K562 (cell line): ENCODE data around the gene ITPK1.

Experiments used
- HNRNPLL ChIP-seq: fragments of 200-400 bp; formaldehyde crosslinking; IDR thresholded peaks from 2 replicates; pipeline ENCODE4 v1.6.1; 2017; ENCODE audit warnings: low read length, low read depth, mild to moderate bottlenecking; ENCODE audit not compliant: poor library complexity, severe bottlenecking
- MAFG ChIP-seq: fragments of 450-650 bp; conservative IDR thresholded peaks from 2 replicates; pipeline ENCODE4 v1.6.1; 2016; ENCODE audit warnings: missing genetic modification characterization, missing compliant biosample characterization
- NBN ChIP-seq: fragments of 450-650 bp; IDR thresholded peaks from 2 replicates; pipeline ENCODE4 v1.6.1; 2016; ENCODE audit warnings: low read depth, mild to moderate bottlenecking
- NONO ChIP-seq, 2 experiments: fragments of 200-400 bp in 1 of 2; fragments of 450-650 bp in 1 of 2; formaldehyde crosslinking in 1 of 2; IDR thresholded peaks; 2 replicates each; pipeline ENCODE4 v1.6.1; 2017; ENCODE audit warnings: low read depth in 2 of 2, mild to moderate bottlenecking in 2 of 2, moderate library complexity in 2 of 2, low read length in 1 of 2
- SIN3A ChIP-seq, 2 experiments: fragments of 150-350 bp in 1 of 2; IDR thresholded peaks; 2 replicates each; pipeline ENCODE4 v1.6.1; 2011 to 2016; ENCODE audit warnings: borderline replicate concordance in 2 of 2, low read depth in 2 of 2, low read length in 2 of 2, mild to moderate bottlenecking in 2 of 2, moderate library complexity in 2 of 2; ENCODE audit not compliant: control insufficient read depth in 1 of 2
- SNRNP70 ChIP-seq: fragments of 200-400 bp; formaldehyde crosslinking; optimal IDR thresholded peaks from 2 replicates; pipeline ENCODE3; 2017; ENCODE audit warnings: low read depth, low read length
- TARDBP ChIP-seq: fragments of 450-650 bp; IDR thresholded peaks from 2 replicates; pipeline ENCODE4 v1.6.1; 2016
- TBL1XR1 ChIP-seq, 2 experiments: IDR thresholded peaks; 2 replicates each; pipeline ENCODE4 v1.6.1; 2012; ENCODE audit warnings: improper control_type of control experiment in 2 of 2, low read length in 2 of 2, mild to moderate bottlenecking in 1 of 2
- TCF7 ChIP-seq: sonication (generic); IDR thresholded peaks from 2 replicates; pipeline ENCODE4 v1.6.1; 2016; ENCODE audit warnings: antibody characterized with exemption, borderline replicate concordance
- TF ChIP-seq, protein P1 (sequence below), 2 experiments: fragments of 450-650 bp in 1 of 2; IDR thresholded peaks; 2 replicates each; pipeline ENCODE4 v1.6.1; 2011 to 2017; ENCODE audit warnings: low read depth in 2 of 2, antibody characterized with exemption in 1 of 2, borderline replicate concordance in 1 of 2, low read length in 1 of 2, mild to moderate bottlenecking in 1 of 2, mixed read lengths in 1 of 2; ENCODE audit not compliant: control insufficient read depth in 1 of 2
- TF ChIP-seq, protein P2 (sequence below): sonication (generic); formaldehyde crosslinking; IDR thresholded peaks from 2 replicates; pipeline ENCODE4 v1.8.1; 2023; ENCODE audit warnings: mild to moderate bottlenecking, missing genetic modification reagents
- TF ChIP-seq, protein P3 (sequence below), 3 experiments: IDR thresholded peaks in 2 of 3; conservative IDR thresholded peaks in 1 of 3; 2 replicates each; pipeline ENCODE4 v1.5.1; 2011 to 2012; ENCODE audit warnings: low read length in 3 of 3, mild to moderate bottlenecking in 3 of 3, control low read depth in 2 of 3, improper control_type of control experiment in 1 of 3, inconsistent platforms in 1 of 3, low read depth in 1 of 3, mixed read lengths in 1 of 3, moderate library complexity in 1 of 3; ENCODE audit not compliant: insufficient read depth in 2 of 3
- TF ChIP-seq, protein P4 (sequence below): fragments of 150-350 bp; conservative IDR thresholded peaks from 2 replicates; pipeline ENCODE4 v1.6.1; 2014; ENCODE audit warnings: low read length
- TF ChIP-seq, protein P5 (sequence below): fragments of 200-800 bp; sonication (Bioruptor generic); IDR thresholded peaks from 2 replicates; pipeline ENCODE4 v1.6.1; 2017; ENCODE audit warnings: missing genetic modification characterization, missing compliant biosample characterization

DNA sequence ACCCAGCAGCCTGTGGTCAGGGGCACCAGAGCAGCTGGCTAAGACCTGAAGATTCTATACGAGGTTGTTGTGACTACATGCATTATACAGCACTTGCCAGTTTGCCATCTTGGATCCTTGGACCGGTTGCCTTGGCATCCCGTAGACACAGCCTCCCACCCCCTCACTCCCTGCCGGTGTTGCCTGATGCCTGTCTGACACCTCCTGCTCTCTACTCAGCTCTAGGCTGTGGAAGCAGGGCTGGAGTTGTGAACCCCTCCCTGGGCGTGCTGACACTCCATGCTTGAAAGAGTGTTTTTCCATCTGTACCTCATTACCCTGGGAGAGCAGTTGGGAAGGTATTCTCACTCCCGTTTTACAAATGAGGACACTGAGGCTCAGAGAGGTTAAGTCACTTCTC is 190.3 kb downstream of the ITPK1 start:
- TF ChIP-seq, protein P1, sequence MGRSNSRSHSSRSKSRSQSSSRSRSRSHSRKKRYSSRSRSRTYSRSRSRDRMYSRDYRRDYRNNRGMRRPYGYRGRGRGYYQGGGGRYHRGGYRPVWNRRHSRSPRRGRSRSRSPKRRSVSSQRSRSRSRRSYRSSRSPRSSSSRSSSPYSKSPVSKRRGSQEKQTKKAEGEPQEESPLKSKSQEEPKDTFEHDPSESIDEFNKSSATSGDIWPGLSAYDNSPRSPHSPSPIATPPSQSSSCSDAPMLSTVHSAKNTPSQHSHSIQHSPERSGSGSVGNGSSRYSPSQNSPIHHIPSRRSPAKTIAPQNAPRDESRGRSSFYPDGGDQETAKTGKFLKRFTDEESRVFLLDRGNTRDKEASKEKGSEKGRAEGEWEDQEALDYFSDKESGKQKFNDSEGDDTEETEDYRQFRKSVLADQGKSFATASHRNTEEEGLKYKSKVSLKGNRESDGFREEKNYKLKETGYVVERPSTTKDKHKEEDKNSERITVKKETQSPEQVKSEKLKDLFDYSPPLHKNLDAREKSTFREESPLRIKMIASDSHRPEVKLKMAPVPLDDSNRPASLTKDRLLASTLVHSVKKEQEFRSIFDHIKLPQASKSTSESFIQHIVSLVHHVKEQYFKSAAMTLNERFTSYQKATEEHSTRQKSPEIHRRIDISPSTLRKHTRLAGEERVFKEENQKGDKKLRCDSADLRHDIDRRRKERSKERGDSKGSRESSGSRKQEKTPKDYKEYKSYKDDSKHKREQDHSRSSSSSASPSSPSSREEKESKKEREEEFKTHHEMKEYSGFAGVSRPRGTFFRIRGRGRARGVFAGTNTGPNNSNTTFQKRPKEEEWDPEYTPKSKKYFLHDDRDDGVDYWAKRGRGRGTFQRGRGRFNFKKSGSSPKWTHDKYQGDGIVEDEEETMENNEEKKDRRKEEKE (IDR thresholded peaks at IDR 0.05; ENCODE audit: borderline replicate concordance in 1 of 2, control insufficient read depth in 1 of 2, low read depth in 2 of 2, low read length in 1 of 2) = no peak
- TF ChIP-seq SNRNP70 (no peak), NONO (IDR thresholded peaks at IDR 0.05; ENCODE audit: low read depth in 2 of 2, low read length in 1 of 2) (no peak), HNRNPLL (no peak), TCF7 (no peak), TARDBP (no peak), SIN3A (IDR thresholded peaks at IDR 0.05; ENCODE audit: borderline replicate concordance in 2 of 2, control insufficient read depth in 1 of 2, low read depth in 2 of 2, low read length in 2 of 2) (no peak), TBL1XR1 (IDR thresholded peaks at IDR 0.05; ENCODE audit: low read length in 2 of 2) (no peak), NBN (no peak), MAFG (tag) (no peak)
- TF ChIP-seq, protein P2, sequence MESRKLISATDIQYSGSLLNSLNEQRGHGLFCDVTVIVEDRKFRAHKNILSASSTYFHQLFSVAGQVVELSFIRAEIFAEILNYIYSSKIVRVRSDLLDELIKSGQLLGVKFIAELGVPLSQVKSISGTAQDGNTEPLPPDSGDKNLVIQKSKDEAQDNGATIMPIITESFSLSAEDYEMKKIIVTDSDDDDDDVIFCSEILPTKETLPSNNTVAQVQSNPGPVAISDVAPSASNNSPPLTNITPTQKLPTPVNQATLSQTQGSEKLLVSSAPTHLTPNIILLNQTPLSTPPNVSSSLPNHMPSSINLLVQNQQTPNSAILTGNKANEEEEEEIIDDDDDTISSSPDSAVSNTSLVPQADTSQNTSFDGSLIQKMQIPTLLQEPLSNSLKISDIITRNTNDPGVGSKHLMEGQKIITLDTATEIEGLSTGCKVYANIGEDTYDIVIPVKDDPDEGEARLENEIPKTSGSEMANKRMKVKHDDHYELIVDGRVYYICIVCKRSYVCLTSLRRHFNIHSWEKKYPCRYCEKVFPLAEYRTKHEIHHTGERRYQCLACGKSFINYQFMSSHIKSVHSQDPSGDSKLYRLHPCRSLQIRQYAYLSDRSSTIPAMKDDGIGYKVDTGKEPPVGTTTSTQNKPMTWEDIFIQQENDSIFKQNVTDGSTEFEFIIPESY (CRISPR knock-in tag) = no peak
- TF ChIP-seq, protein P3, sequence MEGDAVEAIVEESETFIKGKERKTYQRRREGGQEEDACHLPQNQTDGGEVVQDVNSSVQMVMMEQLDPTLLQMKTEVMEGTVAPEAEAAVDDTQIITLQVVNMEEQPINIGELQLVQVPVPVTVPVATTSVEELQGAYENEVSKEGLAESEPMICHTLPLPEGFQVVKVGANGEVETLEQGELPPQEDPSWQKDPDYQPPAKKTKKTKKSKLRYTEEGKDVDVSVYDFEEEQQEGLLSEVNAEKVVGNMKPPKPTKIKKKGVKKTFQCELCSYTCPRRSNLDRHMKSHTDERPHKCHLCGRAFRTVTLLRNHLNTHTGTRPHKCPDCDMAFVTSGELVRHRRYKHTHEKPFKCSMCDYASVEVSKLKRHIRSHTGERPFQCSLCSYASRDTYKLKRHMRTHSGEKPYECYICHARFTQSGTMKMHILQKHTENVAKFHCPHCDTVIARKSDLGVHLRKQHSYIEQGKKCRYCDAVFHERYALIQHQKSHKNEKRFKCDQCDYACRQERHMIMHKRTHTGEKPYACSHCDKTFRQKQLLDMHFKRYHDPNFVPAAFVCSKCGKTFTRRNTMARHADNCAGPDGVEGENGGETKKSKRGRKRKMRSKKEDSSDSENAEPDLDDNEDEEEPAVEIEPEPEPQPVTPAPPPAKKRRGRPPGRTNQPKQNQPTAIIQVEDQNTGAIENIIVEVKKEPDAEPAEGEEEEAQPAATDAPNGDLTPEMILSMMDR (IDR thresholded peaks at IDR 0.05 in 2 of 3, conservative IDR thresholded peaks at IDR 0.05 in 1 of 3; ENCODE audit: insufficient read depth in 2 of 3, low read depth in 1 of 3, low read length in 3 of 3) = no peak
- TF ChIP-seq, protein P4, sequence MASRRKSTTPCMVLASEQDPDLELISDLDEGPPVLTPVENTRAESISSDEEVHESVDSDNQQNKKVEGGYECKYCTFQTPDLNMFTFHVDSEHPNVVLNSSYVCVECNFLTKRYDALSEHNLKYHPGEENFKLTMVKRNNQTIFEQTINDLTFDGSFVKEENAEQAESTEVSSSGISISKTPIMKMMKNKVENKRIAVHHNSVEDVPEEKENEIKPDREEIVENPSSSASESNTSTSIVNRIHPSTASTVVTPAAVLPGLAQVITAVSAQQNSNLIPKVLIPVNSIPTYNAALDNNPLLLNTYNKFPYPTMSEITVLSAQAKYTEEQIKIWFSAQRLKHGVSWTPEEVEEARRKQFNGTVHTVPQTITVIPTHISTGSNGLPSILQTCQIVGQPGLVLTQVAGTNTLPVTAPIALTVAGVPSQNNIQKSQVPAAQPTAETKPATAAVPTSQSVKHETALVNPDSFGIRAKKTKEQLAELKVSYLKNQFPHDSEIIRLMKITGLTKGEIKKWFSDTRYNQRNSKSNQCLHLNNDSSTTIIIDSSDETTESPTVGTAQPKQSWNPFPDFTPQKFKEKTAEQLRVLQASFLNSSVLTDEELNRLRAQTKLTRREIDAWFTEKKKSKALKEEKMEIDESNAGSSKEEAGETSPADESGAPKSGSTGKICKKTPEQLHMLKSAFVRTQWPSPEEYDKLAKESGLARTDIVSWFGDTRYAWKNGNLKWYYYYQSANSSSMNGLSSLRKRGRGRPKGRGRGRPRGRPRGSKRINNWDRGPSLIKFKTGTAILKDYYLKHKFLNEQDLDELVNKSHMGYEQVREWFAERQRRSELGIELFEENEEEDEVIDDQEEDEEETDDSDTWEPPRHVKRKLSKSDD = no peak
- TF ChIP-seq, protein P5, sequence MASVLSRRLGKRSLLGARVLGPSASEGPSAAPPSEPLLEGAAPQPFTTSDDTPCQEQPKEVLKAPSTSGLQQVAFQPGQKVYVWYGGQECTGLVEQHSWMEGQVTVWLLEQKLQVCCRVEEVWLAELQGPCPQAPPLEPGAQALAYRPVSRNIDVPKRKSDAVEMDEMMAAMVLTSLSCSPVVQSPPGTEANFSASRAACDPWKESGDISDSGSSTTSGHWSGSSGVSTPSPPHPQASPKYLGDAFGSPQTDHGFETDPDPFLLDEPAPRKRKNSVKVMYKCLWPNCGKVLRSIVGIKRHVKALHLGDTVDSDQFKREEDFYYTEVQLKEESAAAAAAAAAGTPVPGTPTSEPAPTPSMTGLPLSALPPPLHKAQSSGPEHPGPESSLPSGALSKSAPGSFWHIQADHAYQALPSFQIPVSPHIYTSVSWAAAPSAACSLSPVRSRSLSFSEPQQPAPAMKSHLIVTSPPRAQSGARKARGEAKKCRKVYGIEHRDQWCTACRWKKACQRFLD = no peak
